Fibroblast of the conjunctiva (primary cell): ENCODE data around the gene CCSER1.
"Not testable (repeated sequence)": the region's sequence is repeated elsewhere in the genome, so short reads cannot be mapped to it uniquely, and the experiment has no call there.

Source experiments
- DNase-seq: peaks from one replicate; pipeline ENCODE4 v3.0.0-alpha.2; 2010; ENCODE audit warnings: low read depth

Gene CCSER1

GRCh38 chr4:90570615-90571014 lies 443.4 kb downstream of the CCSER1 start:
- no peak for DNase-seq

DNA sequence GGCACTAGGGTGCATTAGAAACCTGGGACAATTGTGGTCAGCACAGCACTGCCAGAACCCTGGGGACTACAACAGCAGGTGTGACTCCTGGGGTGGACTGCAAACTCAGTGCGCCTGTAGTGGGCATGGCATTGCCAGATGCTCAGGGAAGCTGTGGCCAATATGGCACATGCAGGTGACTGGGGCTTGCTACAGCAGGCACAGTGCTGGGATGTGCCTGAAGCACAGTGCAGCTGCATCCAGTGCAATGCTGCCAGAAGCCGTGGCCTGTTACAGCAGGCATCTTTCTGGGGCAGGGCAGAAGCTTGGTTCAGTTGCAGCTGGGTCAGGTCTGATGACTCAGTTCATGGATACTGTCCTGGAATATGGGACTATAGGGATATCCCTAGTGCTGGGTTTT lies 445.8 kb downstream of the CCSER1 start:
- DNase-seq: no peak

- no peak for DNase-seq
Observed at GRCh38 chr4:90575371-90575770, 448.2 kb downstream of the CCSER1 start.

- DNase-seq: no peak
Observed at GRCh38 chr4:90580326-90580725, 453.1 kb downstream of the CCSER1 start.

DNA sequence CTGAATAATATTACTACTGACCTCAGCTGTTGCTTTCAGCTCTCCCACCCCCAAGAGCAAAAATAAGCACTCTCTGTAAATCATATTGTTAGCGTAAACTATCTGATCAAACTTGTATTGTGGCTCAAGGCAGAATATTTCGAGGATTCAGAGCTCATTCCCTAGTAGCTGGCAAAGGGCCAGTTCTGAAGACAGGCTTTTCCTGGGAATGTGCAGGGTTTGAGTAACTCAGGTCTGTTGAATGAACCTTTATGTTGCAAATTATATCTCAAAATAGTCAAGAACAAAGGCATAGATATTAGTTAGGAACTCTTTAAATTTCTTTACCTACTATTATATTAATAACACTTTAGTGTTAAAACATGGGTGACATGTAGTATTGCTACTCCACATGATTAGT lies 454.9 kb downstream of the CCSER1 start:
- DNase-seq: no peak

GRCh38 chr4:90584051-90584450 lies 456.9 kb downstream of the CCSER1 start:
- DNase-seq: no peak

DNA sequence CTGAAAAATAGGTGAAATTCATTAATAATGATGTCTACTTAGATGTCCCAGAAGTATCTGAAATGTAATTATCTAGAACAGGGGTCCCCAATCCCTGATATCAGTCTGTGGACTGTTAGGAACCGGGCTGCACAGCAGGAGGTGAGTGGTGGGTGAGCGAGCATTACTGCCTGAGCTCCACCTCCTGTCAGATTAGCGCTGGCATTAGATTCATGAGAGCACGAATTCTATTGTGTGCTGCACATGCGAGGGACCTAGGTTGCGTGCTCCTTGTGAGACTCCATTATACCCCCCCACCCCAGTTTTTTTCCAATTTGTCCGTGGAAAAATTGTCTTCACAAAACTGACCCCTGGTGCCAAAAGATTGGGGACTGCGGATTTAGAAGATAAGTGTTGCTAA lies 458.8 kb downstream of the CCSER1 start:
- DNase-seq: no peak

GRCh38 chr4:90586799-90587198 lies 459.6 kb downstream of the CCSER1 start:
- DNase-seq: no peak

DNA sequence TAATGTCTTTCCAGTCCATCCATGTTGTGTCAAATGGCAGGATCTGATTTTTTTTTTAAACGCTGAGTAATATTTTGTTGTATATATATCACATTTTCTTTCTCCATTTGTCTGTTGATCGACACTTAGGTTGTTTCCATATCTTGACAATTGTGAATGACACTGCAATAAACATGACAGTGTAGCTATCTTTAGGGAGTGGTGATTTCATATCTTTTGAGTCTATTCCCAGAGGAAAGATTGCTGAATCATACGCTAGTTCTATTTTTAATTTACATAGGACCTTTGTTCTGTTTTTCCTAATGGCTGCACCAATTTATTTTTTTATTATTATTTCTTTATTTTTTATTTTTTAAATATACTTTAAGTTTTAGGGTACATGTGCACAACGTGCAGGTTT lies 470.7 kb downstream of the CCSER1 start:
- no peak for DNase-seq

DNA sequence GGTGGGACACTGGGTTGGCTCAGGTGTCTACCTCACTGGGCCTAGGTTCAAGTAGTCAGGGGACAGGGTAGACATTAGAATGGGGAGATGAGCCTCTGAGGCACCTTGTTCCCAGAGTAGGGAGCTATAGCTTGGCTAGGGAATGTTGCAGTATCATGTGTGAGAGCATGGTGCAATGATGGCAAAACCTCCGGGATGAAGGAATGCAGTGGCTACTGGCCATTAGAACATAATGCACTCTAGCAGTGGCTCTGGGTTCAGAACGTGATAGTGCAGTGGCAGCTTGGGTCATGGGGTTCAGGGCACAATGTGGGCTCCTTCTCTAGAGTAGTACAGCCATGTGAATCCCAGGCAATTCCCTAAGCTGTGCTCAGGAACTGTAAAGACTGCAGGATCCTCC lies 471.5 kb downstream of the CCSER1 start:
- DNase-seq: no peak

DNA sequence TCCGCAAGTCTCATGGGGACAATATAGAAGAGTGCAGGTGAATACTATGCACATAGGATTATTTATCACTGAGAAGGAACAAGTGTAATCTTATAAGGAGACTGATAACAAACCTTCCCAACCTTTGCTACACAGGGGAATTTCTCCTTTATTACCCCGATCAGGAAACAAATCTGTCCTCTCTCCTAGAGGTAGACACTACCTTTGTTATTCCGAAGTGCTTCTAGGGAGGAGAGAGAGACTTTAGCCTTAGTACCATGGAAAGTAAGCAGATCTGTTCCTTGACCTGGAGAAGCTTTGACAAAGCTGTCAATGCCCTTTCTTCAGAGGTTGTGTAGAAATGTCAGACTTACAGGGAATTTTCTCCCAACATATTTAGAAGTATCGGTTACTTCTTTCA lies 475.5 kb downstream of the CCSER1 start:
- no peak for DNase-seq

GRCh38 chr4:90603540-90603939 lies 476.3 kb downstream of the CCSER1 start:
- no peak for DNase-seq

GRCh38 chr4:90606781-90607180 lies 479.6 kb downstream of the CCSER1 start:
- no peak for DNase-seq

DNA sequence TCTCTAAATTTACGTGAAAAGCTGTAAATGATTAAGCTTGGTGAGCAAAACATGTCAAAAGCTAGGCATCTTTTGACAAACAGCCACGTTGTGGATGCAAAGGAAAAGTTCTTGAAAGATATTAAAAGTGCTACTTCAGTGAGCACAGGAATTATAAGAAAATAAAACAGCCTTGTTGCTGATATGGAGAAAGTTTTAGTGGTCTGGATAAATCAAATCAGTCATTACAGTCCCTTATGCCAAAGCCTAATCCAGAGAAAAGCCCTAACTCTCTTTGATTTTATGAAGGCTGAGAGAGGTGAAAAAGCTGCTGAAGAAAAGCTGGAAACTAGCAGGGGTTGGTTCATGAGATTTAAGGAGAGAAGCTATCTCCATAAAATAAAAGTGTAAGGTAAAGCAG lies 487.2 kb downstream of the CCSER1 start:
- DNase-seq: no peak

GRCh38 chr4:90621080-90621479 lies 493.9 kb downstream of the CCSER1 start:
- no peak for DNase-seq

GRCh38 chr4:90624781-90625180 lies 497.6 kb downstream of the CCSER1 start:
- no peak for DNase-seq

GRCh38 chr4:90641861-90642599 lies 514.8 kb downstream of the CCSER1 start:
- DNase-seq: no peak

GRCh38 chr4:90643156-90643555 lies 516.0 kb downstream of the CCSER1 start:
- DNase-seq: no peak

- DNase-seq: no peak
Observed at GRCh38 chr4:90648311-90648710, 521.1 kb downstream of the CCSER1 start.

DNA sequence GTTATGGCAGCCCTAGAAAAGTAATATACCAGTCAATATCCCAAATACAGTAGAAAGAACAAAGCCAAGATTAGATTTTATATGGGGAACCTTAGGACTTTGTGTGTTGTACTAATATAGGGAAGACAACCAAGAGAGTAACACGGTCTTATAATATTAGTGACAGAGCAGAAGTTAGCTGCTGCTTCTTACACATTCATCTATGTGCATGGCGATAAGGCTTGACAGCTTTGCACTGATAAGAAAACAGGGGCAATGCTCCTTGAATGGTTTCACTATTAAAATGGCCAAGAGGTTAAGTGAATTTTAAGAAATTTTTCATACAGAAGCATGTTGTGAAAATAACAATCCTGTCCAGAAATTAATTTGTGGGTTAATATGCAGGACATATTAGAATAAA lies 521.6 kb downstream of the CCSER1 start:
- DNase-seq: no peak

GRCh38 chr4:90660672-90661071 lies 533.5 kb downstream of the CCSER1 start:
- DNase-seq: no peak

GRCh38 chr4:90670183-90670582 lies 543.0 kb downstream of the CCSER1 start:
- DNase-seq: no peak

DNA sequence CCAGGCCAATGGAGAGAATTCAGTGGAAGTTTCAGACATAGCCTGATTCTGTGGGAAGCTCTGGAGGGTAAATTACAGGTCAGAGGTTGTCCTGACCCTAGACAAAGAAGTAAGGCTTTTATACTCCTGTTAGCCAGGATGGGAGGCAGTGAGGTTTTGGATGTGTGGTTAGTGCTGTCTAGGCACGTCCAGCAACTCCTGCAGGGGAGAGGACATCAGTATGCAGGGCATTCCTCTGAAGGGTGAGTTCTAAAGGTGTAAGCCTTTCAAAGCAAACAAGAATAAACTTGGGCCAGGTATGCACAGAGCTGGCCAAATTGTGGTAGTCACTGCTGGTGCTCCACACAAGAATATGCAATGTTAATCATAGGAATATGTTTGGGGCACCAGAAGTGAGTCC lies 562.5 kb downstream of the CCSER1 start:
- DNase-seq: no peak

- DNase-seq: no peak
Observed at GRCh38 chr4:90695411-90695810, 568.2 kb downstream of the CCSER1 start.

DNA sequence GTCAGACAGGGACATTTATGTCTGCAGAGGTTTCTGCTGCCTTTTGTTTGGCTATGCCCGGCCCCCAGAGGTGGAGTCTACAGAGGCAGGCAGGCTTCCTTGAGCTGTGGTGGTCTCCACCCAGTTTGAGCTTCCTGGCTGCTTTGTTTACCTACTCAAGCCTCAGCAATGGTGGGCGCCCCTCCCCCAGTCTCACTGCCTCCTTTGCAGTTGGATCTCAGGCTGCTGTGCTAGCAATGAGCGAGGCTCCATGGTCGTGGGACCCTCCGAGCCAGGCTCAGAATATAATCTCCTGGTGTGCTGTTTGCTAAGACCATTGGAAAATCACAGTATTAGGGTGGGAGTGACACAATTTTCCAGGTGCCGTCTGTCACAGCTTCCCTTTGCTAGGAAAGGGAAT lies 578.3 kb downstream of the CCSER1 start:
- not testable (repeated sequence) for DNase-seq
